NCI-H510A treated with DMSO at 0.1 percent for 48 hours (cell line): ENCODE results near the gene AMPD1.

ENCODE experiments used
- DNase-seq: peaks from one replicate; lab custom pipeline; 2025; lab: John Stamatoyannopoulos, UW

The AMPD1 gene

GRCh38 chr1:114632427-114632826 lies 62.9 kb downstream of the AMPD1 start:
- DNase-seq: no peak

GRCh38 chr1:114627107-114627506 lies 68.2 kb downstream of the AMPD1 start:
- no peak for DNase-seq

- DNase-seq: no peak
These were observed 72.0 kb downstream of the AMPD1 start for GRCh38 chr1:114623364-114623763.
